ENCODE measurements around the gene ZFTA. TPM values are rescaled to one million over a fixed set of nuclear protein-coding genes. Genes with fewer than 3 reads are reported as not detected.
"Not testable (repeated sequence)": the region's sequence is repeated elsewhere in the genome, so short reads cannot be mapped to it uniquely, and the experiment has no call there.

ZFTA gene
- total and polyA plus RNA-seq, 9 donors: 23.3 to 33.0 (median 27.7) TPM

DNA sequence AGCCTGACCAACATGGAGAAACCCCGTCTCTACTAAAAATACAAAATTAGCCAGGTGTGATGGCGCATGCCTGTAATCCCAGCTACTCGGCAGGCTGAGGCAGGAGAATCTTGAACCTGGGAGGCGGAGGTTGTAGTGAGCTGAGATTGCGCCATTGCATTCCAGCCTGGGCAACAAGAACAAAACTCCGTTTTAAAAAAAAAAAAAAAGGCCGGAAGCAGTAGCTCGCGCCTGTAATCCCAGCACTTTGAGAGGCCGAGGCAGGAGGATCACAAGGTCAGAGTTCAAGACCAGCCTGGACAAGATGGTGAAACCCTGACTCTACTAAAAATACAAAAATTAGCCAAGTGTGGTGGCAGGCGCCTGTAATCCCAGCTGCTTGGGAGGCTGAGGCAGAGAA is 41.8 kb upstream of the ZFTA start:
- WGBS (ENCODE audit: insufficient coverage): 91% methylated on average over 5 of the region's 11 CpGs
- not testable (repeated sequence) for H3K4me3 ChIP-seq (ENCODE audit: low read length); H3K9me3 ChIP-seq (replicated peaks; ENCODE audit: control insufficient read depth, low read depth, low read length); DNase-seq; H3K27me3 ChIP-seq (ENCODE audit: control insufficient read depth, insufficient read depth, low read length); H3K36me3 ChIP-seq (ENCODE audit: control insufficient read depth, insufficient read depth, low read length); H3K27ac ChIP-seq (ENCODE audit: low read length)
- peaks cover 18% of the 10 kb centered on the region for H3K4me1 ChIP-seq (ENCODE audit: control insufficient read depth, insufficient read depth, low read length)

DNA sequence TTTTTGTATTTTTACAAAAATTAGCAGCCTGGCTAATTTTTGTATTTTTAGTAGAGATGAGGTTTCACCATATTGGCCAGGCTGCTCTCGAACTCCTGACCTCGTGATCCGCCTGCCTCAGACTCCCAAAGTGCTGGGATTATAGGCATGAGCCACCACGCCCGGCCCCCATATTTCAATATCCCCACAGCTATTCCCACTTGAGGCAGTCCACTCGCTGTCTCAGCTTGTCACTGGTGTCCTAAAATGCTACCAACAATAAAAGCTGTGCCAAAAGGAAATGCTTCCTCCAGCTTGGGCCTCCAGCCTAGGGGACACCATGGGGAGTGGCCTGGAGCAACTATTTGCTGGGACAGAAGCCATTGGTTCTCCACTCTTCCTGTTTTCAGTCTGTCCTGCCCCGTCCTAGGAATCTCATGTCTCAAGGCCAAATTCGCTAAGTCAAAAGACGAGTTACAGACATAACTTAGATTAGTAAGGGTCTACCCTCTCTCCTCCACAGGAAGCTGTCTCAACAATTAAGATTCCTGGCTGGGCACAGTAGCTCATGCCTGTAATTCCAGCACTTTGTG is 37.4 kb upstream of the ZFTA start:
- DNase-seq: peak; percentile 48
- Histone ChIP-seq H3K4me3 (ENCODE audit: low read length) (no peak overlapping the region), H3K27ac (ENCODE audit: low read length) (no peak overlapping the region), H3K27me3 (ENCODE audit: control insufficient read depth, insufficient read depth, low read length) (no peaks in the 10 kb centered on the region), H3K9me3 (replicated peaks; ENCODE audit: control insufficient read depth, low read depth, low read length) (no peaks in the 10 kb centered on the region), H3K36me3 (ENCODE audit: control insufficient read depth, insufficient read depth, low read length) (no peaks in the 10 kb centered on the region), H3K4me1 (ENCODE audit: control insufficient read depth, insufficient read depth, low read length) (peaks cover 4% of the 10 kb centered on the region)
- 57% methylated on average over 8 of the region's 9 CpGs for WGBS (ENCODE audit: insufficient coverage)

DNA sequence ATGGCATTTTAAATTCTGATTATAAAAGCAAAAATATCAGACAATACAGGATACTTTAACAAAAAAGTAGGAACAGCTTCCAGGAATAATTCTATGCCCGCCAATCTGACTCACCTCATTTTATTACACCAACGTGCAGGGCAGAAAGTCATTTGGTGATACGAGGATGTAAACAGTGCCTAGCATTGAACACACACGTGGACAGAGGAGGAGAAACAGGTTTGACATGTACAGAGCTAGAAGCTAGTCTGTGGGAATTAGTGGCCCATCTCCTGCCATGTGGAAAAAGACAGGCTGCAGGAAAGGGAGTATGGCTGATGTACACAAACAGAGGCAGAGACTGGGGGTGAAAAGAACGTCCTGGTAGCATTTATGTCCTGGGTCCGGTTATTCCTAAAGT is 35.7 kb upstream of the ZFTA start:
- Histone ChIP-seq H3K27me3 (ENCODE audit: control insufficient read depth, insufficient read depth, low read length) (no peaks in the 10 kb centered on the region), H3K4me1 (ENCODE audit: control insufficient read depth, insufficient read depth, low read length) (peaks cover 4% of the 10 kb centered on the region), H3K36me3 (ENCODE audit: control insufficient read depth, insufficient read depth, low read length) (no peaks in the 10 kb centered on the region), H3K27ac (ENCODE audit: low read length) (no peak overlapping the region), H3K4me3 (ENCODE audit: low read length) (no peak overlapping the region), H3K9me3 (replicated peaks; ENCODE audit: control insufficient read depth, low read depth, low read length) (no peaks in the 10 kb centered on the region)
- WGBS (ENCODE audit: insufficient coverage): 71% methylated on average over 1 of the region's 6 CpGs
- no peak for DNase-seq

GRCh38 chr11:63802637-63803414 is 34.3 kb upstream of the ZFTA start:
- peaks cover 4% of the 10 kb centered on the region for H3K4me1 ChIP-seq (ENCODE audit: control insufficient read depth, insufficient read depth, low read length)
- no peaks in the 10 kb centered on the region for H3K27me3 ChIP-seq (ENCODE audit: control insufficient read depth, insufficient read depth, low read length)
- no peaks in the 10 kb centered on the region for H3K36me3 ChIP-seq (ENCODE audit: control insufficient read depth, insufficient read depth, low read length)
- no peak overlapping the region for H3K4me3 ChIP-seq (ENCODE audit: low read length)
- H3K9me3 ChIP-seq (replicated peaks; ENCODE audit: control insufficient read depth, low read depth, low read length): no peaks in the 10 kb centered on the region
- 83% methylated on average over 7 of the region's 10 CpGs for WGBS (ENCODE audit: insufficient coverage)
- DNase-seq: no peak
- H3K27ac ChIP-seq (ENCODE audit: low read length): no peak overlapping the region

- Histone ChIP-seq H3K36me3 (ENCODE audit: control insufficient read depth, insufficient read depth, low read length) (no peaks in the 10 kb centered on the region), H3K9me3 (replicated peaks; ENCODE audit: control insufficient read depth, low read depth, low read length) (no peaks in the 10 kb centered on the region), H3K4me3 (ENCODE audit: low read length) (no peak overlapping the region), H3K4me1 (ENCODE audit: control insufficient read depth, insufficient read depth, low read length) (peaks cover 2% of the 10 kb centered on the region), H3K27me3 (ENCODE audit: control insufficient read depth, insufficient read depth, low read length) (no peaks in the 10 kb centered on the region), H3K27ac (ENCODE audit: low read length) (no peak overlapping the region)
- WGBS (ENCODE audit: insufficient coverage): 93% methylated on average over 4 of the region's 5 CpGs
- DNase-seq: no peak
Measured at GRCh38 chr11:63800921-63801320, 32.3 kb upstream of the ZFTA start.

- Histone ChIP-seq H3K27me3 (ENCODE audit: control insufficient read depth, insufficient read depth, low read length) (no peaks in the 10 kb centered on the region), H3K4me3 (ENCODE audit: low read length) (no peak overlapping the region), H3K4me1 (ENCODE audit: control insufficient read depth, insufficient read depth, low read length) (no peaks in the 10 kb centered on the region), H3K9me3 (replicated peaks; ENCODE audit: control insufficient read depth, low read depth, low read length) (peaks cover 8% of the 10 kb centered on the region), H3K27ac (ENCODE audit: low read length) (no peak overlapping the region), H3K36me3 (ENCODE audit: control insufficient read depth, insufficient read depth, low read length) (no peaks in the 10 kb centered on the region)
- DNase-seq: no peak
- WGBS (ENCODE audit: insufficient coverage): 81% methylated on average over 4 of the region's 11 CpGs
Measured at GRCh38 chr11:63795066-63795465, 26.5 kb upstream of the ZFTA start.

GRCh38 chr11:63793161-63793560 is 24.6 kb upstream of the ZFTA start:
- DNase-seq: no peak
- H3K36me3 ChIP-seq (ENCODE audit: control insufficient read depth, insufficient read depth, low read length): no peaks in the 10 kb centered on the region
- peaks cover 8% of the 10 kb centered on the region for H3K9me3 ChIP-seq (replicated peaks; ENCODE audit: control insufficient read depth, low read depth, low read length)

GRCh38 chr11:63791495-63792167 is 23.1 kb upstream of the ZFTA start:
- no peaks in the 10 kb centered on the region for H3K4me1 ChIP-seq (ENCODE audit: control insufficient read depth, insufficient read depth, low read length)
- H3K4me3 ChIP-seq (ENCODE audit: low read length): no peak overlapping the region
- no peaks in the 10 kb centered on the region for H3K36me3 ChIP-seq (ENCODE audit: control insufficient read depth, insufficient read depth, low read length)
- WGBS (ENCODE audit: insufficient coverage): 91% methylated on average over 2 of the region's 6 CpGs
- no peak for DNase-seq
- H3K27ac ChIP-seq (ENCODE audit: low read length): no peak overlapping the region
- peaks cover 8% of the 10 kb centered on the region for H3K9me3 ChIP-seq (replicated peaks; ENCODE audit: control insufficient read depth, low read depth, low read length)
- H3K27me3 ChIP-seq (ENCODE audit: control insufficient read depth, insufficient read depth, low read length): no peaks in the 10 kb centered on the region

More at GRCh38 chr11:63793161-63793560, 24.6 kb upstream of the ZFTA start:
- Histone ChIP-seq H3K4me3 (ENCODE audit: low read length) (no peak overlapping the region), H3K4me1 (ENCODE audit: control insufficient read depth, insufficient read depth, low read length) (no peaks in the 10 kb centered on the region), H3K27me3 (ENCODE audit: control insufficient read depth, insufficient read depth, low read length) (no peaks in the 10 kb centered on the region), H3K27ac (ENCODE audit: low read length) (no peak overlapping the region)

- no peak overlapping the region for H3K4me3 ChIP-seq (ENCODE audit: low read length)
- no peaks in the 10 kb centered on the region for H3K27me3 ChIP-seq (ENCODE audit: control insufficient read depth, insufficient read depth, low read length)
- H3K9me3 ChIP-seq (replicated peaks; ENCODE audit: control insufficient read depth, low read depth, low read length): no peaks in the 10 kb centered on the region
- H3K4me1 ChIP-seq (ENCODE audit: control insufficient read depth, insufficient read depth, low read length): no peaks in the 10 kb centered on the region
- WGBS (ENCODE audit: insufficient coverage): no CpG with 5 or more reads among the region's 1 CpG
- no peaks in the 10 kb centered on the region for H3K36me3 ChIP-seq (ENCODE audit: control insufficient read depth, insufficient read depth, low read length)
- no peak overlapping the region for H3K27ac ChIP-seq (ENCODE audit: low read length)
- no peak for DNase-seq
Measured at GRCh38 chr11:63785823-63786222, 17.2 kb upstream of the ZFTA start.

- 75% methylated on average over 2 of the region's 7 CpGs for WGBS (ENCODE audit: insufficient coverage)
- Histone ChIP-seq H3K27ac (ENCODE audit: low read length) (no peak overlapping the region), H3K27me3 (ENCODE audit: control insufficient read depth, insufficient read depth, low read length) (no peaks in the 10 kb centered on the region), H3K4me3 (ENCODE audit: low read length) (no peak overlapping the region), H3K36me3 (ENCODE audit: control insufficient read depth, insufficient read depth, low read length) (no peaks in the 10 kb centered on the region), H3K4me1 (ENCODE audit: control insufficient read depth, insufficient read depth, low read length) (no peaks in the 10 kb centered on the region), H3K9me3 (replicated peaks; ENCODE audit: control insufficient read depth, low read depth, low read length) (no peaks in the 10 kb centered on the region)
- DNase-seq: no peak
Measured at GRCh38 chr11:63783925-63784592, 15.5 kb upstream of the ZFTA start.
